NCI-H345 treated with DMSO at 0.1 percent for 48 hours (cell line): Measurements from ENCODE around the gene LCN6.
"Not testable (repeated sequence)": the region's sequence is repeated elsewhere in the genome, so short reads cannot be mapped to it uniquely, and the experiment has no call there.

ENCODE experiments used
- DNase-seq: peaks from one replicate; lab custom pipeline; 2025; ENCODE audit not compliant: unreplicated experiment; lab: John Stamatoyannopoulos, UW

LCN6 gene

GRCh38 chr9:136760424-136760823, 12.1 kb upstream of the LCN6 start:
- no peak for DNase-seq

GRCh38 chr9:136759436-136760325, 11.4 kb upstream of the LCN6 start:
- no peak for DNase-seq

- DNase-seq: no peak
These were observed 10.7 kb upstream of the LCN6 start for GRCh38 chr9:136759001-136759400.

- no peak for DNase-seq
These were observed 9.4 kb upstream of the LCN6 start for GRCh38 chr9:136757751-136758140.

- no peak for DNase-seq
These were observed 9.0 kb upstream of the LCN6 start for GRCh38 chr9:136757328-136757727.

- DNase-seq: no peak
These were observed 8.5 kb upstream of the LCN6 start for GRCh38 chr9:136756836-136757235.

GRCh38 chr9:136756134-136756438, 7.8 kb upstream of the LCN6 start:
- no peak for DNase-seq

- not testable (repeated sequence) for DNase-seq
These were observed 7.2 kb upstream of the LCN6 start for GRCh38 chr9:136755302-136756133.

- no peak for DNase-seq
These were observed 6.4 kb upstream of the LCN6 start for GRCh38 chr9:136754626-136755301.

- no peak for DNase-seq
These were observed 5.8 kb upstream of the LCN6 start for GRCh38 chr9:136754059-136754572.

GRCh38 chr9:136753371-136754058, 5.2 kb upstream of the LCN6 start:
- no peak for DNase-seq

- DNase-seq: no peak
These were observed 3.5 kb upstream of the LCN6 start for GRCh38 chr9:136751814-136752213.

GRCh38 chr9:136751244-136751643, 2.9 kb upstream of the LCN6 start:
- no peak for DNase-seq

- DNase-seq: no peak
These were observed 2.2 kb upstream of the LCN6 start for GRCh38 chr9:136750526-136750925.

GRCh38 chr9:136748666-136749611, 614 bp upstream of the LCN6 start:
- no peak for DNase-seq

- no peak for DNase-seq
These were observed 914 bp downstream of the LCN6 start for GRCh38 chr9:136747161-136748060.

- no peak for DNase-seq
These were observed 1.7 kb downstream of the LCN6 start for GRCh38 chr9:136746621-136747020.

- no peak for DNase-seq
These were observed 2.2 kb downstream of the LCN6 start for GRCh38 chr9:136746155-136746490.
